ENCODE measurements around the gene RAB18.
"Not testable (repeated sequence)": the region's sequence is repeated elsewhere in the genome, so short reads cannot be mapped to it uniquely, and the experiment has no call there.

Gene RAB18

GRCh38 chr10:27505537-27505936 is 1.4 kb downstream of the RAB18 start:
- not testable (repeated sequence) for DNase-seq

- no peak for DNase-seq
Observed at GRCh38 chr10:27506280-27506679, 2.2 kb downstream of the RAB18 start.

DNA sequence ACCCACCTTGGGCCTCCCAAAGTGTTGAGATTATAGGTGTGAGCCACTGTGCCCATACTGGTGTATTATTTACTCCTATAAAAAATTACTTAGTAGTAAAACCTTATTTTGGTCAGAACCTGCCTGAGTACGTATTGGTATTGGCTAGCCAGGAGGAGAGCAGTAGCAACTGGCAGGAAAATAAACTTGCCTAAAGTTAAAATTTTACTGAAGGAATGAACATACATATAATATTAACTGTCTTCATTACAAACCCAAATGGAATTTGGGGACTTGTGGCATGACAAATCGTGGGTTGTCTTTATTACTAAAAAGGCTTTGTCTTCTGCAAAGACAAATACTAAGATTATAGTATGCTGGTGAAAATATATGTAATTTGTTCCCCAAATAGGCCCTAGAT is 8.4 kb downstream of the RAB18 start:
- no peak for DNase-seq

DNA sequence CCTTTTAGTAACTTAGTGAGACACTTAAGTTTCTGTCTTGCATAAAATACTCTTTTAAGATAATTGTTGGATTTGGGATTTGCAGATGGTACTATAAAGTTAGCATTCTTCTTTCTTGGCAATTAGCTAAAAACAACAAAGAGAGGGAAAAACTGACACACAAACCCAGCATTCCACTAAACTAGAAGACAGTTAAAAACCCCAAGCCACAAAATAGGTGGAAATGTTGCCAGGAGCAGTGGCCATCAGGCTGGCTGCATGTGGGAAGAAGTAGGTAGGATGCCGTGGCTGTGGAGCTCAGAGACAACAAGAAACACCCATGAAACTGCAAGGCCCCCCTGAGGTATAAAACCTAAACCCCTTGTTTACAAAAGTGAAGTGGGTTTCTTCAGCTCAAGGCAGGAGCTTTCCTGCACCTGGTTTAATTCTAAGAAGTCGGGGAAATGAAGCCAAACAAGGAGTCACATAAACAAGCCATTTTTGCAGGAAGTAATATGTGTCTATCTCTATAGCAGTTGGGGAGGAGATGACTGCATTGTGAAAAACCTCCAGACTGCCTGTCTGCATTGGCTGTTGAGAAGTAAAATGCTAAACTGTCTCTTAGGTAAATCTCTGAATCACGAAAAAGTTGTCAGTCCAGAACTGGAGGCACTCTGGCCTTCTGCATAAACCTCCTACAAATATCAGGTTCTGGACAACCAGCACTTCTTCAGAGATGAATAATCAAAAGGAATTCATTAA is 9.5 kb downstream of the RAB18 start:
- no peak for DNase-seq

- DNase-seq = no peak
Observed at GRCh38 chr10:27514243-27514642, 10.1 kb downstream of the RAB18 start.

- no peak for DNase-seq
Observed at GRCh38 chr10:27518261-27518660, 14.2 kb downstream of the RAB18 start.

GRCh38 chr10:27525819-27526218 is 21.7 kb downstream of the RAB18 start:
- DNase-seq = no peak

DNA sequence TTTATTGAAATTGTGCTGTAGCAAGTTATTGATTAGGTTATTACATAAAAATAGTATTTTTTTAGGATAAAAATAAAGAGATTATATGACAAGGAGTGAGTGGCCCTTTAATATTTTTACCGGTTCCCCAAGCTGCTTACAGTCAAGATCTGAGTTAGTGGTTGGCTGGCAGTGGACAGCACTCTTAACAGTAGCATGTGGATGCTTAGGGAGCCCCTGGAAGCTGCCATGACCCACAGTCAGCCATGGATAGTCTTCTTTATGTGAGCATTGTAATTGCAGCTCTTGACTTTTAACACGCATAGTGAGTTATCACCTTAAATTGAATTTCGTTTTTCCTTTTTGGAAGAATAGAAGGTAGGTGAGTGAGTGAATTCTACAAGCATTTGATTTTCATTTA is 22.1 kb downstream of the RAB18 start:
- no peak for DNase-seq

DNA sequence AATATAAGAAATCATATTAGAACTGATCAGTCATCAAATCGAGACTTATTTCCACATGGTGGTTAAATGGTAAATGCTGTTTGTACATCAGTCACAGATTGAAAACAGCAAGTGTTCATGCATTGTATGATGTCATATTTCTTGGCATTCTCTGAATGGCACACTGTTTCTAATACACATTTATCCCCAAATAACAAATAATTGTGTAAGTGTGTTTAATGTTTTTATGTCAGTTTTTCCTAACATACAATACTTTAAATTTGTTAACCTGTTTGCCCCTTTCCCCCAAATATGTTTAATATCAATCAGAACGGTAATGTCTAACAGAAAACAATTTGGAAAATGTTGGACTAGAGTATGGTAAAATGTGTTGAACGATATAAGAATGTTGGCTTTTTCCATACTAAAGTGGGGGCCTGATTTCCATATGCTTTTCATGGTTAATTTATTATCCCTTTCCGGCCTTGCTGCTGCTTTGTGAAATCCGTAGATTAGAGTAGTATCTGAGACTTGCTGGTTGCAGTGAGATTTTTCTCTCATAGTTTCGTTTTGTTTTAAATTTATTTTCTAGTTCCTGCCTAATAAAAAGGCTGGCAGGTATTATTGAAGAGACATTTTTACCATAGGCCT is 23.7 kb downstream of the RAB18 start:
- DNase-seq = no peak

GRCh38 chr10:27529010-27529783 is 25.1 kb downstream of the RAB18 start:
- DNase-seq = no peak

GRCh38 chr10:27530477-27530876 is 26.4 kb downstream of the RAB18 start:
- DNase-seq = no peak

DNA sequence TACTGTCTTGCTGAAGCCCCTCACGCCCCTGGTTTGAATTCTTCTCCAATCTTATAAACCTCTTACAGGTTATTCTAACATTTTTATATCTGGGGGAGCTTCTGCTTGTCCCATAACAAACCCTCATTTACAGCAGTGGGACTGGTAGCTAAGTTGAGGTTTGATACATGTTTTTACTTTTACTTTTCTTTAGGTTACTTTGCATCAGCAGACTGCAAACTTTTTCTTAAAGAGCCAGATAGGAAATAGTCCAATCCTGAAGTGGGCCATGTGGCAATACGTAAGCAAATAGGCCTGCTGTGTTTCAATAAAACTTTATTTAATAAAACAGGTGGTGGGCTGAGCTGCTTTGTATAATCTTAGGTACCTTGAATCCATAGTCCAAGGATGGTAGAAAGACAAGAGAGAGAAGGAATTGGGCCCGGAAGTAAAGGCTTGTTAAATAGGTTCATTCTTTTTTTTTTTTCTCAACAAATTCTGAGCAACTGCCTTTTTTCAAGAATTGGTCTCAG is 27.3 kb downstream of the RAB18 start:
- DNase-seq = no peak

GRCh38 chr10:27534161-27534700 is 30.1 kb downstream of the RAB18 start:
- no peak for DNase-seq

DNA sequence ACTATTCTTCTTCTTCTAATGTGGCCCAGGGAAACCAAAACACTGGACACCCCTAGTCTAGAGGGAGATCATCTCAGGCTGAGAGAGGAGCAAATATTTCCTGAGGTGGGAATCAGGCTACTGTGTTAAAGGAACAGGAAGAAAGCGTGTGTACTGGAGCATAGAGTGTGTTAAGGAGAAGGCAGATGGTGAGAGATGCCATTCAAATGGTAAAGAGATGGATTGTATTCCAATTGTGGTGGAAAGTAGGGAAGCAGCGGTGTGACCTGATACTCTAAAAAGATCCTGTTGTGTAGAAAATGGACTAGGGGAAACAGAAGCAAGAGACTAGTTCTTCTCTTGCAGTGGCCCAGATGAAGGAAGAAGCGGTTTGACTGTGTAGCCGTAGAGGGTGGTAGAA is 31.2 kb downstream of the RAB18 start:
- no peak for DNase-seq

DNA sequence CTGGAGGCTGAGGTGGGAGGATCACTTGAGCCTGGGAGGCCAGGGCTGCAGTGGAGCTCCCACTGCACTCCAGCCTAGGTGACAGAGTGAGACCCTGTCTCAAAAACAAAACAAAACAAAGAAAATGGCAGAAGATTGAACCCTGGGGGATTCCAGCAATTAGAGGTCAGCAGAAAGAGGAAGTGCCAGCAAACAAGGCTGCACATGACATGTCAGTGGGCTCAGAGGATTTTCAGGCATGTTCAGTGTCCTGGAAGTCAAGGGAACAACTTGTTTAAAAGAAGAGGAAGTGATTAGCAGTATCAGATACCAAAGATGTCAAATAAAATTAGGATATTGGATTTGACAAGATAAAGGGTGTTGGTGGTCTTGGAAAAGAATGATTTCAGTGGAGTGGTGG is 32.3 kb downstream of the RAB18 start:
- DNase-seq = no peak

DNA sequence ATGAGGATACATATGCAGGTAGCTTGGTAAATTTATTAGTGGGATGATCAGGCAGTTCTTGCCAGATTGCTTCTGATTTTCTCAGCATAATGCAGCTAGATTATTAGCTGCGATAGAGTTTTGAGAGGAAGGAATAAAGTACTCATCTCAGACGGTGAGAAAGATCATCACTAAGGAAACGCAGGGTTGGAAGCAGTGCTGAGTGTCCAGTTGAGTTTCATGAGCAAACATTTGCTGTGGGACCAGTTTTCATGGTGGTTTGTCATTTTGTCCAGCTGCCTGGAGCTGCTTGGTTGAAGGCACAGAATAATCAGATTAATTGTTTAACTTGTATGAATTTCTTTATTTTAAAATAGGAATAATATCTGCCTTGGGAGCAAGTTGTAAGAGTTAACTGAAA is 33.1 kb downstream of the RAB18 start:
- DNase-seq = no peak

- no peak for DNase-seq
Observed at GRCh38 chr10:27537787-27538186, 33.7 kb downstream of the RAB18 start.

DNA sequence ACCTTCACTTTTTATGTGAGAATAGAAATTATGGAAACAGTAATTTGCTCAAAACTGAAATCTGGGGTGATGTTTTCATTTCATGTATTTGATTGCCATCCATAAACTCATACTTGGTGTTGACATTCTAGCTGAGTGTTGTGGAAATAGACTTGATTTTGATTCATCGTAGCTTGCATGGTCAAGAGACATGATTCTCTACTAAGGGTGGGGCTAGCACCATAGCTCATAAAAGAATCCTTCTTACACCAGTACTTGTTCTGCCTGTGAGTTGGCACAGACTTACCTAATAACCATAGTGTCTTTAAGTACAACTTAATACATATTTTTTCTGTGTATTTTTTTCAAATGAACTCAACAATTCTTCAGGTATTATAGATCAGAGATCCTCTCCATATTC is 36.6 kb downstream of the RAB18 start:
- DNase-seq = no peak

GRCh38 chr10:27541796-27542729 is 38.0 kb downstream of the RAB18 start:
- no peak for DNase-seq

DNA sequence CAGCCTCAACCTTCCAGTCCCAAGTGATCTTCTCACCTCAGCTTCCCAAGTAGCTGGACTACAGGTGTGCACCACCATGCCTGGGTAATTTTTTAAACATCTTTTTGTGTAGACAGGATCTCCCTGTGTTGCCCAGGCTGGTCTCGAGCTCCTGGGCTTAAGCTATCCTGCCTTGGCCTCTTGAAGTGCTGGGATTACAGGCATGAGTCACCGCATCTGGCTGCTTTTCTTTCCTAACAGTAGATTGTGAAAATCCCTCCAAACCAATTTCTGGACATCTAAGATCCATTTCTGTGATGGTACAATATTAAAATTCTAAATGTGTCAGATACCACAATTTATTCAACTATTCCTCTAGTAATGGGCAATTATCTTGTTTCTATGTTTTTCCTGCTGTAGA is 38.7 kb downstream of the RAB18 start:
- no peak for DNase-seq

DNA sequence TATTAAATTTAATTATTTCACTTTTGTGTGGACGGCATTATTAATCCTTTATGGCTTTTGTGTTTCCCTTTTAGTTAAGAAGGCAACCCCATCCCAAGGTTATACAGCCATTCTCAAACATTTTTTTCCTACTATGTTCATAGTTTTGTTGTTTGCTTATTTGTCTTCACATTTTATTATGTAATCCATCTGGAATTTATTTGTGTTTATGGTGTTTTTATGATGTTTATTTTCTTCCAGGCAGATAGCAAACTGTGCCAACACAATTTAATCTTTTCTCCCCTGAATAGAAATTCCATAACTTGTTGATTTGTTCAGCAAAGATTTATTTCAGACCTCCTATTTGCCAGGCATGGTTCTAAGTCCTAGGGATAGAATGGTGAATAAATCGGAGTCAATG is 42.9 kb downstream of the RAB18 start:
- DNase-seq = no peak

DNA sequence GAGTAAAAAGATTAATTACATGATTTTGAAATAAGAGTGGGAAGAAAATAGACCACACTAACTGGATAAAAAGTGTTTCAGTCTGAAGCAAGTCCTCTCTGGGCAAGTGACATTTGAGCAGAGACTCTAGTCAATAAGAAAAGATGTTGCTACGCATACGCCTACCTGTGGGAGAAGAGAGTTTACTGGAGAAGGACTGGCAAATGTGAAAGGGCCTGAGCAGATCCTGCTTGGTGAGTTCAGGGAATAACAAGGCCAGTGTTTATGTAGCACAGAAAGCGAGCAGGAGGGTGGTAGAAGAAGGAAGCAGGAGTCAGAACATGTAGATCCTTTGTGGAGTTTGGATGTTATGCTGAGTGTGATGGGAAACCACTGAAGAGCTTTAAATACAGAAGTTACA is 43.4 kb downstream of the RAB18 start:
- DNase-seq = no peak
